DND-41 (cell line): ENCODE measurements around the gene VTI1B.
"Not testable (repeated sequence)": the region's sequence is repeated elsewhere in the genome, so short reads cannot be mapped to it uniquely, and the experiment has no call there.

Source experiments
- ATAC-seq: fragments of 200-7000 bp; cut with Tn5 transposase; 3 replicates; pipeline ENCODE4 v1.9.1; 2021; ENCODE audit warnings: low read depth; ENCODE audit not compliant: insufficient read depth
- DNase-seq: peaks from one replicate; pipeline ENCODE4 v3.0.0-alpha.2; 2020
- H2AFZ ChIP-seq: 2 replicates; pipeline ENCODE4 v1.6.0; 2012; ENCODE audit warnings: low read depth, low read length
- H3K27ac ChIP-seq: 2 replicates; pipeline ENCODE4 v1.5.1; 2012; ENCODE audit warnings: low read length, inconsistent platforms
- H3K27me3 ChIP-seq: fragments of 200-600 bp; sonication (generic); 2 replicates; pipeline ENCODE4 v1.6.0; 2012; ENCODE audit warnings: low read length, mild to moderate bottlenecking, inconsistent platforms; ENCODE audit not compliant: insufficient read depth, poor library complexity
- H3K36me3 ChIP-seq: 2 replicates; pipeline ENCODE4 v1.5.1; 2012; ENCODE audit warnings: low read length, inconsistent platforms; ENCODE audit not compliant: insufficient read depth
- H3K4me1 ChIP-seq: 2 replicates; pipeline ENCODE4 v1.5.1; 2012; ENCODE audit warnings: mild to moderate bottlenecking, low read length; ENCODE audit not compliant: insufficient read depth
- H3K4me2 ChIP-seq: 2 replicates; pipeline ENCODE4 v1.6.0; 2012; ENCODE audit warnings: mild to moderate bottlenecking, moderate library complexity, low read length, inconsistent platforms; ENCODE audit not compliant: insufficient read depth
- H3K4me3 ChIP-seq, 2 experiments: fragments of 200-600 bp in 1 of 2; shearing (Covaris generic) in 1 of 2; 2 replicates each; pipeline ENCODE4 v1.5.1; 2012 to 2016; ENCODE audit warnings: inconsistent platforms in 2 of 2, low read length in 2 of 2, mild to moderate bottlenecking in 2 of 2, low read depth in 1 of 2, moderate library complexity in 1 of 2
- H3K79me2 ChIP-seq: 2 replicates; pipeline ENCODE4 v1.6.0; 2012; ENCODE audit warnings: low read length, inconsistent platforms; ENCODE audit not compliant: insufficient read depth
- H3K9ac ChIP-seq: 2 replicates; pipeline ENCODE4 v1.6.0; 2012; ENCODE audit warnings: low read depth, mild to moderate bottlenecking, inconsistent platforms, low read length, moderate library complexity
- H3K9me3 ChIP-seq: 2 replicates; pipeline ENCODE4 v1.5.1; 2012; ENCODE audit warnings: low read length, moderate library complexity, mild to moderate bottlenecking, inconsistent platforms; ENCODE audit not compliant: insufficient read depth, severe bottlenecking
- H4K20me1 ChIP-seq: 2 replicates; pipeline ENCODE4 v1.6.0; 2012; ENCODE audit warnings: low read length; ENCODE audit not compliant: insufficient read depth
- CTCF ChIP-seq: IDR thresholded peaks from 2 replicates; pipeline ENCODE4 v1.5.1; 2012; ENCODE audit warnings: borderline replicate concordance, low read length, moderate library complexity, mild to moderate bottlenecking; ENCODE audit not compliant: poor library complexity, severe bottlenecking; ENCODE audit errors: extremely low read depth
- EZH2 ChIP-seq: IDR thresholded peaks from 3 replicates; pipeline ENCODE4 v1.6.1; 2012; ENCODE audit warnings: borderline replicate concordance, low read depth, mild to moderate bottlenecking, moderate library complexity, low read length, inconsistent platforms; ENCODE audit not compliant: severe bottlenecking

The VTI1B gene

GRCh38 chr14:67602076-67602475 is 72.4 kb downstream of the VTI1B start:
- H4K20me1 ChIP-seq, result no peaks in the 10 kb centered on the region
- no peak overlapping the region for H3K27ac ChIP-seq
- H3K9ac ChIP-seq, result no peak overlapping the region
- H3K9me3 ChIP-seq, result no peaks in the 10 kb centered on the region
- TF ChIP-seq EZH2, result no peak
- no peak for TF ChIP-seq CTCF
- H3K79me2 ChIP-seq, result peaks cover 26% of the 10 kb centered on the region
- no peak overlapping the region for H3K4me2 ChIP-seq
- no peak overlapping the region; the same call in 1 of the 2 replicates for H2AFZ ChIP-seq
- H3K4me1 ChIP-seq, result peaks cover 35% of the 10 kb centered on the region
- H3K27me3 ChIP-seq, result no peaks in the 10 kb centered on the region
- H3K4me3 ChIP-seq, result no peak overlapping the region
- ATAC-seq, result no peak
- no peaks in the 10 kb centered on the region; the same call in 1 of the 2 replicates for H3K36me3 ChIP-seq
- DNase-seq, result no peak

GRCh38 chr14:67600562-67600974 is 73.9 kb downstream of the VTI1B start:
- H4K20me1 ChIP-seq, H3K36me3 ChIP-seq, DNase-seq, H3K27me3 ChIP-seq, ATAC-seq, H3K9me3 ChIP-seq: not testable (repeated sequence)
- Histone ChIP-seq H3K9ac (peak overlapping the region; percentile 76), H3K4me2 (peak overlapping the region; percentile 63), H3K27ac (peak overlapping the region; percentile 86), H3K4me3 (peak overlapping the region; percentile 66 to 84; a peak in 3 of 4 replicates), H3K79me2 (peaks cover 38% of the 10 kb centered on the region), H2AFZ (peak overlapping the region; percentile 92), H3K4me1 (peaks cover 40% of the 10 kb centered on the region)

GRCh38 chr14:67599698-67600561 is 74.5 kb downstream of the VTI1B start, which contains the start of gene PIGH:
PIGH (minus strand) TSS chr14:67600268; CDS start chr14:67600203, 65 bp downstream.
- H3K27ac ChIP-seq, result peak within 1 kb of the TSS; percentile 86
- peak within 1 kb of the TSS; percentile 92 for H2AFZ ChIP-seq
- no peaks in the 10 kb centered on the region for H3K27me3 ChIP-seq
- H4K20me1 ChIP-seq, result no peaks in the 10 kb centered on the region
- no peaks in the 10 kb centered on the region; the same call in 1 of the 2 replicates for H3K36me3 ChIP-seq
- TF ChIP-seq CTCF, result peak; percentile 69
- TF ChIP-seq EZH2, result no peak
- H3K4me2 ChIP-seq, result peak within 1 kb of the TSS; percentile 63
- DNase-seq (peak; percentile 94), ATAC-seq (peak; percentile 98)
- H3K9ac ChIP-seq, result peak within 1 kb of the TSS; percentile 76
- H3K4me3 ChIP-seq, result peak within 1 kb of the TSS; percentile 66 to 84
- peaks cover 40% of the 10 kb centered on the region for H3K4me1 ChIP-seq
- no peaks in the 10 kb centered on the region for H3K9me3 ChIP-seq
- peaks cover 43% of the 10 kb centered on the region for H3K79me2 ChIP-seq
